Dendritic cell treated with granulocyte-macrophage colony-stimulating factor and Interleukin-4, amounts not matched to agents 40 ng/mL and 50 ng/mL, for 4 days (primary cell): Measurements from ENCODE around the gene MAP3K14.
"Not testable (repeated sequence)": the region's sequence is repeated elsewhere in the genome, so short reads cannot be mapped to it uniquely, and the experiment has no call there.

Experiments
- H3K27ac Mint-ChIP-seq: one replicate; pipeline ENCODE4 v1.8.0; 2022; ENCODE audit warnings: mild to moderate bottlenecking, mixed read lengths
- H3K27me3 Mint-ChIP-seq: one replicate; pipeline ENCODE4 v1.8.0; 2022; ENCODE audit warnings: mild to moderate bottlenecking, mixed read lengths
- H3K36me3 Mint-ChIP-seq: one replicate; pipeline ENCODE4 v1.8.0; 2022; ENCODE audit warnings: low read depth, mixed read lengths
- H3K4me1 Mint-ChIP-seq: one replicate; pipeline ENCODE4 v1.8.0; 2022; ENCODE audit warnings: low read depth, mixed read lengths
- H3K4me3 Mint-ChIP-seq: one replicate; pipeline ENCODE4 v1.8.0; 2022; ENCODE audit warnings: mild to moderate bottlenecking, moderate library complexity, mixed read lengths
- H3K9me3 Mint-ChIP-seq: one replicate; pipeline ENCODE4 v1.8.0; 2022; ENCODE audit warnings: mixed read lengths
- intact Hi-C: fragments of 100-400 bp; cut with micrococcal nuclease; formaldehyde crosslinking; loops from one replicate; pipeline ENCODE4 v1.15.0; 2022

Gene MAP3K14

GRCh38 chr17:45264988-45265387 is 51.8 kb downstream of the MAP3K14 start:
- H3K4me3 Mint-ChIP-seq: no peak overlapping the region
- H3K9me3 Mint-ChIP-seq: no peaks in the 10 kb centered on the region
- intact Hi-C loops: no loop called here
- H3K4me1 Mint-ChIP-seq: peaks cover 32% of the 10 kb centered on the region
- H3K36me3 Mint-ChIP-seq: peaks cover 90% of the 10 kb centered on the region
- H3K27me3 Mint-ChIP-seq: peaks cover 4% of the 10 kb centered on the region
- H3K27ac Mint-ChIP-seq: no peak overlapping the region

- no peaks in the 10 kb centered on the region for H3K9me3 Mint-ChIP-seq
- intact Hi-C loops: no loop called here
- H3K36me3 Mint-ChIP-seq: peaks cover 85% of the 10 kb centered on the region
- H3K27me3 Mint-ChIP-seq: peaks cover 4% of the 10 kb centered on the region
- H3K4me1 Mint-ChIP-seq: peaks cover 32% of the 10 kb centered on the region
- no peak overlapping the region for H3K27ac Mint-ChIP-seq
- H3K4me3 Mint-ChIP-seq: no peak overlapping the region
Observed at GRCh38 chr17:45264430-45264829, 52.4 kb downstream of the MAP3K14 start.

- Mint-ChIP-seq H3K4me3 (no peak overlapping the region), H3K36me3 (peaks cover 75% of the 10 kb centered on the region), H3K27ac (peak overlapping the region; percentile 71), H3K27me3 (peaks cover 4% of the 10 kb centered on the region), H3K9me3 (no peaks in the 10 kb centered on the region), H3K4me1 (peaks cover 38% of the 10 kb centered on the region)
- intact Hi-C loops: no loop called here
Observed at GRCh38 chr17:45263477-45263860, 53.4 kb downstream of the MAP3K14 start.

GRCh38 chr17:45262516-45263476 is 54.0 kb downstream of the MAP3K14 start:
- H3K27me3 Mint-ChIP-seq: peaks cover 4% of the 10 kb centered on the region
- no peaks in the 10 kb centered on the region for H3K9me3 Mint-ChIP-seq
- H3K27ac Mint-ChIP-seq: peak overlapping the region; percentile 71
- peaks cover 68% of the 10 kb centered on the region for H3K36me3 Mint-ChIP-seq
- H3K4me1 Mint-ChIP-seq: peaks cover 38% of the 10 kb centered on the region
- intact Hi-C loops: no loop called here
- H3K4me3 Mint-ChIP-seq: peak overlapping the region; percentile 84

- Mint-ChIP-seq H3K4me1 (peaks cover 45% of the 10 kb centered on the region), H3K4me3 (peak within 1 kb of the TSS; percentile 84), H3K27me3 (peaks cover 9% of the 10 kb centered on the region), H3K36me3 (peaks cover 59% of the 10 kb centered on the region), H3K9me3 (no peaks in the 10 kb centered on the region), H3K27ac (peak within 1 kb of the TSS; percentile 71)
- intact Hi-C loops: no loop called here
Observed at GRCh38 chr17:45261577-45262515, 55.0 kb downstream of the MAP3K14 start, which contains the start of gene SPATA32. Gene SPATA32, minus strand, starts transcription at chr17:45262094. Its CDS starts 78 bp downstream, at chr17:45262016.

GRCh38 chr17:45260204-45260783 is 56.5 kb downstream of the MAP3K14 start:
- Mint-ChIP-seq H3K36me3 (peaks cover 43% of the 10 kb centered on the region), H3K9me3 (no peaks in the 10 kb centered on the region), H3K27ac (no peak overlapping the region), H3K4me3 (no peak overlapping the region), H3K27me3 (peaks cover 12% of the 10 kb centered on the region), H3K4me1 (peaks cover 53% of the 10 kb centered on the region)
- intact Hi-C loops: no loop called here

GRCh38 chr17:45258981-45259380 is 57.8 kb downstream of the MAP3K14 start:
- peaks cover 56% of the 10 kb centered on the region for H3K4me1 Mint-ChIP-seq
- intact Hi-C loops: no loop called here
- H3K9me3 Mint-ChIP-seq: no peaks in the 10 kb centered on the region
- H3K4me3 Mint-ChIP-seq: no peak overlapping the region
- peaks cover 16% of the 10 kb centered on the region for H3K27me3 Mint-ChIP-seq
- H3K36me3 Mint-ChIP-seq: peaks cover 30% of the 10 kb centered on the region
- H3K27ac Mint-ChIP-seq: no peak overlapping the region

- intact Hi-C loops: no loop called here
- H3K27me3 Mint-ChIP-seq: peaks cover 16% of the 10 kb centered on the region
- H3K4me3 Mint-ChIP-seq: no peak overlapping the region
- no peaks in the 10 kb centered on the region for H3K9me3 Mint-ChIP-seq
- peaks cover 48% of the 10 kb centered on the region for H3K4me1 Mint-ChIP-seq
- peak overlapping the region; percentile 55 for H3K27ac Mint-ChIP-seq
- H3K36me3 Mint-ChIP-seq: peaks cover 16% of the 10 kb centered on the region
Observed at GRCh38 chr17:45257115-45257514, 59.7 kb downstream of the MAP3K14 start.

GRCh38 chr17:45256114-45256966 is 60.5 kb downstream of the MAP3K14 start:
- peak overlapping the region; percentile 50 for H3K4me3 Mint-ChIP-seq
- peaks cover 15% of the 10 kb centered on the region for H3K27me3 Mint-ChIP-seq
- H3K27ac Mint-ChIP-seq: peak overlapping the region; percentile 55
- H3K9me3 Mint-ChIP-seq: no peaks in the 10 kb centered on the region
- intact Hi-C loops: no loop called here
- peaks cover 14% of the 10 kb centered on the region for H3K36me3 Mint-ChIP-seq
- peaks cover 40% of the 10 kb centered on the region for H3K4me1 Mint-ChIP-seq

GRCh38 chr17:45255358-45255757 is 61.5 kb downstream of the MAP3K14 start:
- H3K27ac Mint-ChIP-seq: peak overlapping the region; percentile 4
- peaks cover 12% of the 10 kb centered on the region for H3K27me3 Mint-ChIP-seq
- peaks cover 33% of the 10 kb centered on the region for H3K4me1 Mint-ChIP-seq
- H3K36me3 Mint-ChIP-seq: peaks cover 11% of the 10 kb centered on the region
- intact Hi-C loops: no loop called here
- no peak overlapping the region for H3K4me3 Mint-ChIP-seq
- no peaks in the 10 kb centered on the region for H3K9me3 Mint-ChIP-seq

- Mint-ChIP-seq H3K4me1 (peaks cover 25% of the 10 kb centered on the region), H3K27me3 (peaks cover 12% of the 10 kb centered on the region), H3K9me3 (no peaks in the 10 kb centered on the region), H3K36me3 (peaks cover 17% of the 10 kb centered on the region), H3K27ac (no peak overlapping the region), H3K4me3 (no peak overlapping the region)
- intact Hi-C loops: no loop called here
Observed at GRCh38 chr17:45253879-45254278, 62.9 kb downstream of the MAP3K14 start.

GRCh38 chr17:45253237-45253636 is 63.6 kb downstream of the MAP3K14 start:
- not testable (repeated sequence) for H3K4me3 Mint-ChIP-seq
- peaks cover 23% of the 10 kb centered on the region for H3K4me1 Mint-ChIP-seq

GRCh38 chr17:45251931-45252330 is 64.9 kb downstream of the MAP3K14 start:
- H3K9me3 Mint-ChIP-seq: no peaks in the 10 kb centered on the region
- no peak overlapping the region for H3K27ac Mint-ChIP-seq
- intact Hi-C loops: no loop called here

More at GRCh38 chr17:45253237-45253636, 63.6 kb downstream of the MAP3K14 start:
- Mint-ChIP-seq H3K36me3 (peaks cover 23% of the 10 kb centered on the region), H3K27me3 (peaks cover 12% of the 10 kb centered on the region)
- intact Hi-C loops, H3K27ac Mint-ChIP-seq, H3K9me3 Mint-ChIP-seq: not testable (repeated sequence)

More at GRCh38 chr17:45251931-45252330, 64.9 kb downstream of the MAP3K14 start:
- peaks cover 32% of the 10 kb centered on the region for H3K36me3 Mint-ChIP-seq
- H3K4me3 Mint-ChIP-seq: no peak overlapping the region
- peaks cover 7% of the 10 kb centered on the region for H3K27me3 Mint-ChIP-seq
- H3K4me1 Mint-ChIP-seq: peaks cover 28% of the 10 kb centered on the region
